ENCODE data around the gene LDB3.

LDB3 gene

GRCh38 chr10:86711513-86712316, 43.4 kb downstream of the LDB3 start:
- no peak for TF ChIP-seq CTCF (IDR thresholded peaks at IDR 0.05; ENCODE audit: borderline replicate concordance, control extremely low read depth, extremely low read depth, insufficient read depth, missing control alignments)
- DNase-seq (ENCODE audit: low spot score): peak; percentile 87
- in situ Hi-C loops (cut with MboI; ENCODE audit: low sequenced_read_pairs, unreplicated experiment): no loop called here

GRCh38 chr10:86712317-86712707, 44.0 kb downstream of the LDB3 start:
- in situ Hi-C loops (cut with MboI; ENCODE audit: low sequenced_read_pairs, unreplicated experiment): no loop called here
- DNase-seq (ENCODE audit: low spot score): peak; percentile 82
- TF ChIP-seq CTCF (IDR thresholded peaks at IDR 0.05; ENCODE audit: borderline replicate concordance, control extremely low read depth, extremely low read depth, insufficient read depth, missing control alignments): no peak

- no peak for TF ChIP-seq CTCF (IDR thresholded peaks at IDR 0.05; ENCODE audit: borderline replicate concordance, control extremely low read depth, extremely low read depth, insufficient read depth, missing control alignments)
- in situ Hi-C loops (cut with MboI; ENCODE audit: low sequenced_read_pairs, unreplicated experiment): no loop called here
Measured at GRCh38 chr10:86715156-86715795, 47.0 kb downstream of the LDB3 start.

GRCh38 chr10:86715836-86716235, 47.5 kb downstream of the LDB3 start:
- no peak for TF ChIP-seq CTCF (IDR thresholded peaks at IDR 0.05; ENCODE audit: borderline replicate concordance, control extremely low read depth, extremely low read depth, insufficient read depth, missing control alignments)
- DNase-seq (ENCODE audit: low spot score): no peak
- in situ Hi-C loops (cut with MboI; ENCODE audit: low sequenced_read_pairs, unreplicated experiment): no loop called here

More at GRCh38 chr10:86715156-86715795, 47.0 kb downstream of the LDB3 start:
- DNase-seq (ENCODE audit: low spot score): no peak

GRCh38 chr10:86716466-86716865, 48.2 kb downstream of the LDB3 start:
- no peak for DNase-seq (ENCODE audit: low spot score)
- in situ Hi-C loops (cut with MboI; ENCODE audit: low sequenced_read_pairs, unreplicated experiment): no loop called here
- TF ChIP-seq CTCF (IDR thresholded peaks at IDR 0.05; ENCODE audit: borderline replicate concordance, control extremely low read depth, extremely low read depth, insufficient read depth, missing control alignments): no peak

GRCh38 chr10:86718556-86718955, 50.2 kb downstream of the LDB3 start:
- no peak for TF ChIP-seq CTCF (IDR thresholded peaks at IDR 0.05; ENCODE audit: borderline replicate concordance, control extremely low read depth, extremely low read depth, insufficient read depth, missing control alignments)
- DNase-seq (ENCODE audit: low spot score): no peak

More at GRCh38 chr10:86718556-86718955, 50.2 kb downstream of the LDB3 start:
- in situ Hi-C loops (cut with MboI; ENCODE audit: low sequenced_read_pairs, unreplicated experiment): no loop called here
